GM18873 (cell line): ENCODE measurements around the gene CYCS.

ENCODE experiments used
- ATAC-seq: cut with Tn5 transposase; IDR thresholded peaks from one replicate; pipeline ENCODE4 v1.9.1; 2021; ENCODE audit warnings: mild to moderate bottlenecking, moderate library complexity, moderate number of reproducible peaks; ENCODE audit not compliant: unreplicated experiment, low FRiP score

Gene CYCS

GRCh38 chr7:25075459-25075858 lies 49.6 kb downstream of the CYCS start:
- no peak for ATAC-seq

GRCh38 chr7:25073451-25073850 lies 51.6 kb downstream of the CYCS start:
- ATAC-seq: no peak
